HEK293T (cell line): ENCODE data around the gene OR14I1.

Source experiments
- CTCF ChIA-PET: fragments of 350-600 bp; formaldehyde crosslinking; extraction: SDS; loops from one replicate; lab custom pipeline; 2021; ENCODE audit warnings: antibody characterized with exemption, inconsistent platforms; lab: Yijun Ruan, JAX
- POLR2A ChIA-PET: fragments of 350-600 bp; formaldehyde crosslinking; extraction: SDS; loops from one replicate; lab custom pipeline; 2020; ENCODE audit warnings: antibody characterized with exemption, inconsistent platforms; lab: Yijun Ruan, JAX
- DNase-seq: peaks from one replicate; pipeline ENCODE4 v3.0.0; 2012; ENCODE audit warnings: mixed read lengths; ENCODE audit errors: extremely low spot score
- ARNT ChIP-seq: fragments of 450-650 bp; IDR thresholded peaks from 2 replicates; pipeline ENCODE4 v1.6.1; 2017; ENCODE audit warnings: mild to moderate bottlenecking
- BHLHE40 ChIP-seq: fragments of 450-650 bp; IDR thresholded peaks from 2 replicates; pipeline ENCODE4 v1.6.1; 2016; ENCODE audit warnings: mild to moderate bottlenecking, moderate library complexity, borderline replicate concordance
- CTBP1 ChIP-seq: fragments of 450-650 bp; IDR thresholded peaks from 2 replicates; pipeline ENCODE4 v1.6.1; 2016; ENCODE audit warnings: borderline replicate concordance
- ELF4 ChIP-seq: fragments of 450-650 bp; IDR thresholded peaks from 2 replicates; pipeline ENCODE4 v1.6.1; 2017; ENCODE audit warnings: antibody characterized with exemption
- FOXA1 ChIP-seq: fragments of 450-650 bp; IDR thresholded peaks from 2 replicates; pipeline ENCODE4 v1.6.1; 2016; ENCODE audit warnings: mild to moderate bottlenecking
- FOXK2 ChIP-seq: fragments of 450-650 bp; IDR thresholded peaks from 2 replicates; pipeline ENCODE4 v1.6.1; 2016; ENCODE audit warnings: mild to moderate bottlenecking
- FOXM1 ChIP-seq: fragments of 450-650 bp; IDR thresholded peaks from 2 replicates; pipeline ENCODE4 v1.6.1; 2017; ENCODE audit warnings: mild to moderate bottlenecking, borderline replicate concordance
- HDGF ChIP-seq: fragments of 450-650 bp; IDR thresholded peaks from 2 replicates; pipeline ENCODE4 v1.6.1; 2017; ENCODE audit warnings: antibody characterized with exemption, borderline replicate concordance
- L3MBTL2 ChIP-seq: fragments of 450-650 bp; conservative IDR thresholded peaks from 2 replicates; pipeline ENCODE4 v1.6.1; 2016; ENCODE audit warnings: mild to moderate bottlenecking
- LEF1 ChIP-seq: fragments of 450-650 bp; IDR thresholded peaks from 2 replicates; pipeline ENCODE4 v1.6.1; 2017; ENCODE audit warnings: mild to moderate bottlenecking, borderline replicate concordance
- NFRKB ChIP-seq: fragments of 450-650 bp; IDR thresholded peaks from 2 replicates; pipeline ENCODE4 v1.6.1; 2016; ENCODE audit warnings: mild to moderate bottlenecking, moderate library complexity
- PKNOX1 ChIP-seq: fragments of 450-650 bp; IDR thresholded peaks from 2 replicates; pipeline ENCODE4 v1.6.1; 2016
- SP1 ChIP-seq: fragments of 450-650 bp; IDR thresholded peaks from 2 replicates; pipeline ENCODE4 v1.6.1; 2017
- SUZ12 ChIP-seq: fragments of 450-650 bp; IDR thresholded peaks from 2 replicates; pipeline ENCODE4 v1.6.1; 2016; ENCODE audit warnings: mild to moderate bottlenecking
- TARDBP ChIP-seq: fragments of 450-650 bp; IDR thresholded peaks from 2 replicates; pipeline ENCODE4 v1.6.1; 2016
- ZNF384 ChIP-seq: fragments of 450-650 bp; IDR thresholded peaks from 2 replicates; pipeline ENCODE4 v1.6.1; 2016

The OR14I1 gene

GRCh38 chr1:248737457-248737856 lies 34.9 kb upstream of the OR14I1 start:
- no peak for TF ChIP-seq ARNT
- TF ChIP-seq SP1 = no peak
- ChIA-PET POLR2A (no interaction called here), CTCF (no interaction called here)
- no peak for DNase-seq

GRCh38 chr1:248736977-248737376 lies 34.4 kb upstream of the OR14I1 start:
- TF ChIP-seq TARDBP = no peak
- TF ChIP-seq ARNT = no peak
- no peak for TF ChIP-seq LEF1
- TF ChIP-seq FOXK2 = no peak
- no peak for TF ChIP-seq CTBP1
- TF ChIP-seq BHLHE40 = no peak
- TF ChIP-seq SP1 = no peak
- TF ChIP-seq FOXA1 = no peak
- no peak for TF ChIP-seq ZNF384
- TF ChIP-seq PKNOX1 = no peak
- ChIA-PET POLR2A (no interaction called here), CTCF (no interaction called here)
- DNase-seq = no peak

GRCh38 chr1:248733566-248733965 lies 31.0 kb upstream of the OR14I1 start:
- TF ChIP-seq SUZ12 (no peak), ARNT (no peak), CTBP1 (no peak), SP1 (no peak), TARDBP (no peak), PKNOX1 (no peak), ZNF384 (no peak), FOXM1 (no peak), FOXK2 (no peak)
- CTCF ChIA-PET = no interaction called here

GRCh38 chr1:248730507-248731335 lies 28.2 kb upstream of the OR14I1 start:
- TF ChIP-seq FOXM1 = no peak
- TF ChIP-seq HDGF = no peak
- no peak for TF ChIP-seq LEF1
- no peak for TF ChIP-seq FOXA1
- TF ChIP-seq L3MBTL2 = no peak
- no peak for TF ChIP-seq PKNOX1
- TF ChIP-seq TARDBP = no peak
- no peak for TF ChIP-seq CTBP1
- TF ChIP-seq ZNF384 = no peak
- no peak for TF ChIP-seq BHLHE40
- no peak for TF ChIP-seq SP1
- TF ChIP-seq FOXK2 = no peak
- no peak for TF ChIP-seq ELF4
- no peak for TF ChIP-seq NFRKB
- no peak for TF ChIP-seq ARNT
- no peak for TF ChIP-seq SUZ12
- ChIA-PET CTCF (no interaction called here), POLR2A (no interaction called here)
- no peak for DNase-seq

More at GRCh38 chr1:248733566-248733965, 31.0 kb upstream of the OR14I1 start:
- no peak for DNase-seq
- POLR2A ChIA-PET = no interaction called here

GRCh38 chr1:248714248-248714647 lies 11.7 kb upstream of the OR14I1 start:
- DNase-seq = no peak
- ChIA-PET POLR2A (no interaction called here), CTCF (no interaction called here)
- no peak for TF ChIP-seq L3MBTL2
- TF ChIP-seq FOXM1 = no peak
- no peak for TF ChIP-seq LEF1
- no peak for TF ChIP-seq FOXA1
- no peak for TF ChIP-seq BHLHE40
- TF ChIP-seq PKNOX1 = no peak
- TF ChIP-seq NFRKB = no peak
- no peak for TF ChIP-seq FOXK2
- TF ChIP-seq CTBP1 = no peak
- no peak for TF ChIP-seq SP1
- TF ChIP-seq ARNT = no peak
- TF ChIP-seq ELF4 = no peak
- TF ChIP-seq SUZ12 = no peak
- no peak for TF ChIP-seq ZNF384
- TF ChIP-seq TARDBP = no peak
- TF ChIP-seq HDGF = no peak

GRCh38 chr1:248710305-248710900 lies 7.8 kb upstream of the OR14I1 start:
- TF ChIP-seq NFRKB (no peak), LEF1 (no peak), CTBP1 (no peak), FOXA1 (no peak), SUZ12 (no peak)
- DNase-seq = no peak
- ChIA-PET CTCF (no interaction called here), POLR2A (no interaction called here)
